NCI-H2227 treated with DMSO at 0.1 percent for 48 hours (cell line): ENCODE results near the gene DHRS3.
A peak's percentile ranks its signal among the peaks of the same experiment; 100 is the strongest.

ENCODE experiments used
- DNase-seq: peaks from one replicate; lab custom pipeline; 2025; lab: John Stamatoyannopoulos, UW

Gene DHRS3

GRCh38 chr1:12552951-12553921 lies 64.8 kb downstream of the DHRS3 start:
- no peak for DNase-seq

- DNase-seq = no peak
Observed at GRCh38 chr1:12552111-12552888, 65.7 kb downstream of the DHRS3 start.

GRCh38 chr1:12551584-12551983 lies 66.4 kb downstream of the DHRS3 start:
- no peak for DNase-seq

GRCh38 chr1:12549460-12550349 lies 68.3 kb downstream of the DHRS3 start:
- peak; percentile 20 for DNase-seq

- DNase-seq = no peak
Observed at GRCh38 chr1:12548973-12549459, 69.0 kb downstream of the DHRS3 start.

- no peak for DNase-seq
Observed at GRCh38 chr1:12548279-12548972, 69.6 kb downstream of the DHRS3 start.

GRCh38 chr1:12547586-12548225 lies 70.3 kb downstream of the DHRS3 start:
- DNase-seq = no peak

- DNase-seq = no peak
Observed at GRCh38 chr1:12546771-12547585, 71.0 kb downstream of the DHRS3 start.

- DNase-seq = no peak
Observed at GRCh38 chr1:12544992-12545391, 73.0 kb downstream of the DHRS3 start.

GRCh38 chr1:12544357-12544756 lies 73.7 kb downstream of the DHRS3 start:
- DNase-seq = no peak

GRCh38 chr1:12543740-12544154 lies 74.3 kb downstream of the DHRS3 start:
- DNase-seq = no peak

GRCh38 chr1:12542616-12543592 lies 75.1 kb downstream of the DHRS3 start:
- no peak for DNase-seq

- no peak for DNase-seq
Observed at GRCh38 chr1:12542138-12542465, 75.9 kb downstream of the DHRS3 start.

GRCh38 chr1:12541274-12542137 lies 76.5 kb downstream of the DHRS3 start:
- DNase-seq = no peak

GRCh38 chr1:12540580-12541273 lies 77.3 kb downstream of the DHRS3 start:
- DNase-seq = no peak

GRCh38 chr1:12539705-12540579 lies 78.1 kb downstream of the DHRS3 start:
- DNase-seq = no peak
